Measurements from ENCODE around the gene ST3GAL3. TPM values are rescaled to one million over a fixed set of nuclear protein-coding genes. Genes with fewer than 3 reads are reported as not detected.

Gene ST3GAL3
- total RNA-seq, 1 donor: 28.5 TPM

DNA sequence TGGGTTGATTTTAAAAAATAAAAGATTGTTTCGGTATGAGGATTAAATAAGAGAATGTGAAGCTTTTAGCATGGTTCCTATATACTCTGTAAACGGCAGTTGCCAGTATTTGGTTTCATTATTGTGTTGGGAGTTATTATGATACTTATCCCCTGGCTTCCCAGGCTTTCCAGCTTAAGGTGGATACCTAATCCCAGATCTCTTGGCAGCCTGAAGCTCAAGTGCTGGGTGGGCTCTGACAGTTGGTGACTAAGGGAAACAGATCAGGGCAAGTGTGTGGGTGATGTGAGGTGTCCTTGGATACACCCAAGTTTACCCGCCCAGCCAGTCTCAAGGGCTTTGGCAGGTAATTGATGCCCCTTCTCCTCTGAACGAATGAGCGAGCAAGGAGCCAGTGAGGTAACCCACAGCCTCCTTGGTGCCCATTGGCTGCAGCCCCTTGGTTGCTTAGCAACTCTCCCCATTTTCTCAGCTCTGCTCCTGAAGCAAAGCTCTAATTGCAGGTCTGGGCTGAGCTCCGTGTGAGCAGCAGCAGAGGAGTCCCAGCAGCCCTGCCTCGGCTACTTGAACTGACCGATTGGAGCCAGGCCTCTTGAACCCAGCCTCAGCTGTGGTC, 245.5 kb downstream of the ST3GAL3 start:
- no peak for DNase-seq (ENCODE audit: low read depth in 2 of 3, low spot score in 2 of 3)

- DNase-seq (ENCODE audit: low read depth in 2 of 3, low spot score in 2 of 3): no peak
Observed at GRCh38 chr1:43953361-43953760, 246.0 kb downstream of the ST3GAL3 start.

GRCh38 chr1:43954036-43954435, 246.7 kb downstream of the ST3GAL3 start:
- no peak for DNase-seq (ENCODE audit: low read depth in 2 of 3, low spot score in 2 of 3)

- no peak for DNase-seq (ENCODE audit: low read depth in 2 of 3, low spot score in 2 of 3)
Observed at GRCh38 chr1:43956234-43956633, 248.9 kb downstream of the ST3GAL3 start.

GRCh38 chr1:43957407-43958040, 250.2 kb downstream of the ST3GAL3 start:
- no peak for DNase-seq (ENCODE audit: low read depth in 2 of 3, low spot score in 2 of 3)

GRCh38 chr1:43958351-43959255, 251.3 kb downstream of the ST3GAL3 start:
- no peak for DNase-seq (ENCODE audit: low read depth in 2 of 3, low spot score in 2 of 3)

GRCh38 chr1:43960798-43961197, 253.5 kb downstream of the ST3GAL3 start:
- no peak for DNase-seq (ENCODE audit: low read depth in 2 of 3, low spot score in 2 of 3)

DNA sequence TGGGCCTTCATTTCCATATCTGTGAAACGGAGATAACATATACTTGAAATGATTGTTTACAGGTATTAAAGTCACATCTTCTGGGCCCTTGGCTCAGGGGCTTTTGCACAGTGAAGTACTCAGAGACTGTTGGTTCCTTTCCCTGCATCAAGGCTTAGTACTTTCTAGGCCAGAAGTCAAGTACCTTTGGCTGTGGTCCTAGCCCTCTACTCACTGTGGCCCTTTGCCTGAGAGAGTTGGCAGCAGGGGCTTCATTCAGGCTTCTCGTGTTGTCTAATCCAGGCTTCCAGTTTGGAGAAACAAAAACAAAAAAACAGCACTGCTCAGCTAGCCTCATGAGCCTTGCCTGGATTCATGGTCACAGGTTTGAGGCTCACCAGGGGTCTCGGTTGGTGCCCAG, 254.4 kb downstream of the ST3GAL3 start:
- no peak for DNase-seq (ENCODE audit: low read depth in 2 of 3, low spot score in 2 of 3)

DNA sequence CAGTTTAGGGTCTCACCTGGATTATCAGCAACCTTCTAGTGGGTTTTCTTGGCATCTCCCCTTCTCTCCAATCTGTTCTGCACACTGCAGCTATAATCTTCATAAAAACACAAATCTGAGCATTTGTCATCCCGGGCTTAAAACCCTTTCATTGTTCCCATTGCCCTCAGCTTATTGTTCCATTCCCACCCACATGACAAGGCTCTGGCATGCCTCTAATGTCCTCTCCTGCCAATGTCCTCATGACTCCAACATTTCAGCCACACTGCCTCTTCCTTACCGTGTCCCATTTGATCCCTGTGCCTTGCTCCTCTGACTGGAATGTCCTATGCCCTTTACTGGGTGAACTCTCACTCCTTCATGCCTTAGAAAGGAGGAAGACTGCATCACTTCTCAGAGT, 255.0 kb downstream of the ST3GAL3 start:
- no peak for DNase-seq (ENCODE audit: low read depth in 2 of 3, low spot score in 2 of 3)

DNA sequence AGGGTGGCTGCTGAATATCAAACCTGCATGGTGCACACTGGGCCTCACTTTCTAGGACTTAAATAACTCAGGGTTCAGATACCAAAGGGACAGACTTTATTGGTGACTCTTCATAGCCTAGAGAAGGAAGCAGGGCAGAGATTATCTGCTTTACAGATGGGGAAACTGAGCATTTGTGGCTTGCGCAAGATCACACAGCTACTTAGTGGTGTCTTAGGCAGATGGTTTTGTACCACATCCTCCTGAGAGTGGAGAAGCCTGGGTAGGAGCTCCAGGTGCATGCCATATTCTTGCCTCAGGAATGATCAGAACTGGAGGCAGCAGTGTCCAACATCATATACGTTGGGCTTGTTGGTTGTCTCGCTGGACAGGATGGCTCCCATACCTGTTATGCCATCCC, 255.7 kb downstream of the ST3GAL3 start:
- no peak for DNase-seq (ENCODE audit: low read depth in 2 of 3, low spot score in 2 of 3)

- no peak for DNase-seq (ENCODE audit: low read depth in 2 of 3, low spot score in 2 of 3)
Observed at GRCh38 chr1:43963890-43964289, 256.6 kb downstream of the ST3GAL3 start.

DNA sequence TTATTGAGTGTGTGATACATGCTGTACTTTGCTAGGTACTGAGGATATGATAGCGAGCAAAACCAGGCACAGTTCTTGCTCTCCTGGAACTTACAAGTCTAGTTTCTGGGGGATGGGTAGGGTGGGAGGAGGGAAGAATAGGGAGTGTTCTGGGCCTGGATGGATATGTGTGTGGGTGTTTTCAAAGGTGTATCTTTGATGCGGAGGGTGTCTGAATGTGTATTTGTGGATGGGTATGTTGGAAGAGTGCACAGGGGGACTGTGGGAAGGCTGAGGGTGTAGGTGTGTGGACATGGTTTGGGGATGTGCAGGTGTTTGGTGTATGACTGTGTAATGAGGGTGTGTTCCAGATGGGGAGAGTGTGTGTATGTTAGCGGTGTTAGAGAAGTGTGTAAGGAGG, 258.0 kb downstream of the ST3GAL3 start:
- DNase-seq (ENCODE audit: low read depth in 2 of 3, low spot score in 2 of 3): no peak

DNA sequence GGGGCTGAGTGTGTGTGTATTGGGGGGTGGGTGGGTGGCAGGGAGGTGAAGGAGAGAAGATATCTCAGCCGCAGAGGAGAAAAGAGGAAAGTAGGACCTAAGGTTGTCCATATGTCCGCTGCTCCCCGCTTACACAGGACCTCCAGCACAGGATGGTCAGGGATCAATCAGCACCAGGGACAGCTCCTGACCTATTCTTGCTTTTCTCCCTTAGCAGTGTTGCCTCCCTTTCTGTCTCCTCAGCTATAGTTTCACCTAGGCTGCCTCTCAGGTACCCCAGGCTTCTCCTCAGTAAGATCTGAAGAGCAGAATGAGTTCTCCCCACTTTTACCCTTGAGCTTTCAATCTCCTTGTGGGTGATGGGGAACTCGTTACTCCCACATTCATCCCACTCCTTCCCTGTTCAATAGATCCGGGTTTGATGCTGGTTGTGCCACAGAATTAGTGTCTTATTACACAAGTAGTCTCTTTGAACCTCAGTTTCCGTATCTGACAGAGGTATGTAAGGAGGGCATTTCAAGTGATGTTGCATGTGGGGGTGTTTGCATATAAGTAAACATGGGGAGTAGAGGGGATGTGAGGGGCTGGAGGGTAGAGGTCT, 261.1 kb downstream of the ST3GAL3 start:
- DNase-seq (ENCODE audit: low read depth in 2 of 3, low spot score in 2 of 3): peak in 1 of 3 donors; percentile 46

DNA sequence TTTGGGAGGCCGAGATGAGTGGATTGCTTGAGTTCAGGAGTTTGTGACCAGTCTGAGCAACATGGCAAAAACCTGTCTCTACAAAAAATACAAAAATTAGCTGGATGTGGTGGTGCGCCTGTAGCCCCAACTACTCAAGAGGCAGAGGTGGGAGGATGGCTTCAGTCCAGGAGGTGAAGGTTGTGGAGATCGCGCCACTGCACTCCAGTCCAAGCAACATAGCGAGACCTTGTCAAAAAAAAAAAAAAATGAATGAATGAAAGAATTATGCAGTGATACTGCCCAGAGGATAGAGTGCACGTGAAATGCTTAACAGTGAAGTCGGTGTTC, 262.0 kb downstream of the ST3GAL3 start:
- DNase-seq (ENCODE audit: low read depth in 2 of 3, low spot score in 2 of 3): no peak

GRCh38 chr1:43969746-43970466, 262.6 kb downstream of the ST3GAL3 start, which contains the start of gene DPH2:
DPH2 (plus strand) TSS chr1:43970010; CDS start chr1:43970176, 166 bp downstream.
- DNase-seq (ENCODE audit: low read depth in 2 of 3, low spot score in 2 of 3): peak; percentile 76 to 98 (median 96)

DNA sequence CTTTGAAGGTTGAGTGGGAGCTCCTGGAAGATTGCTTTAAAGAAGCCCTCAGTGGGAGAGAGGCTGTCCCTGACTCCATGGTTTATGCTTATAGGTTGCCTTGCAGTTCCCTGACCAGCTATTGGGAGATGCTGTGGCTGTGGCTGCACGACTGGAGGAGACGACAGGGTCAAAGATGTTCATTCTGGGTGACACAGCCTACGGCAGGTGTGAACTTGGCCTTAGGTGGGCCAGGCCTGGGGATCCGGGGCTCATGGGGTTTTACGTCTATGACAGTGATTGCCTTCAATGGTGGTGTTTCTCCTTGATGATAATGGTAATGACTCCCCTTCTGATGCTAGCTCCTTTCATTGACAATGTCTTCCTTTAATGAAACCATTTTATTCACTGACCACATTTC, 263.2 kb downstream of the ST3GAL3 start:
- no peak for DNase-seq (ENCODE audit: low read depth in 2 of 3, low spot score in 2 of 3)

DNA sequence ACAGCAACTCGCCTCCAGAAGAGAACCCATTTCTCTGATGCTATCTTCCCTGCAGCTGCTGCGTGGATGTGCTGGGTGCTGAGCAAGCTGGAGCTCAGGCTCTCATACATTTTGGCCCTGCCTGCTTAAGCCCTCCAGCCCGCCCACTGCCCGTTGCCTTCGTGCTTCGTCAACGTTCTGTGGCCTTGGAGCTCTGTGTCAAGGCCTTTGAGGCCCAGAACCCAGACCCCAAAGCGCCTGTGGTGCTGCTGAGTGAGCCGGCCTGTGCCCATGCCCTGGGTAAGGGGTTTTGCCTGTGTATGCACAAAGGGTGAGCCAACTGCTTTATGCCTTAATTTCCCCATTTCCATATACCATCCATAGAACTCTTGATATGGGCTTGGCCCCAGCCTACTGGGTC, 263.6 kb downstream of the ST3GAL3 start:
- no peak for DNase-seq (ENCODE audit: low read depth in 2 of 3, low spot score in 2 of 3)

DNA sequence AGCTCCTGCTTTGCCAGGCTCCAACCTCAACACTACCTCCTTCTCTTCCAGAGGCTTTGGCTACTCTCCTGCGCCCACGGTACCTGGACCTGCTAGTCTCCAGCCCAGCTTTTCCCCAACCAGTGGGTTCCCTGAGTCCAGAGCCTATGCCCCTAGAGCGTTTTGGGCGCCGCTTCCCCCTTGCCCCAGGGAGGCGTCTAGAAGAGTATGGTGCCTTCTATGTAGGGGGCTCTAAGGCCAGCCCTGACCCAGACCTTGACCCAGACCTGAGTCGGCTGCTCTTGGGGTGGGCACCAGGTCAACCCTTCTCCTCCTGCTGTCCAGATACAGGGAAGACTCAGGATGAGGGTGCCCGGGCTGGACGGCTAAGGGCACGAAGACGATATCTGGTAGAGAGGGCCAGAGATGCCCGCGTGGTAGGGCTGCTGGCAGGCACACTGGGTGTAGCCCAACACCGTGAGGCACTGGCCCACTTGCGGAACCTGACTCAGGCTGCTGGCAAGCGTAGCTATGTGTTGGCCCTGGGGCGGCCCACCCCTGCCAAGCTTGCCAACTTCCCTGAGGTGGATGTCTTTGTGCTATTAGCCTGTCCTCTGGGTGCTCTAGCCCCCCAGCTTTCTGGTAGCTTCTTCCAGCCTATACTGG, 264.1 kb downstream of the ST3GAL3 start:
- DNase-seq (ENCODE audit: low read depth in 2 of 3, low spot score in 2 of 3): no peak

- DNase-seq (ENCODE audit: low read depth in 2 of 3, low spot score in 2 of 3): peak in 1 of 3 donors; percentile 48
Observed at GRCh38 chr1:43973981-43974442, 266.7 kb downstream of the ST3GAL3 start.

All from hematopoietic multipotent progenitor cell (in vitro differentiated cells).